OCI-LY3 (cell line): ENCODE data around the gene ARHGAP24.

Source experiments
- EZH2phosphoT487 ChIP-seq: fragments of 200-600 bp; shearing (Covaris generic); IDR thresholded peaks from 2 replicates; pipeline ENCODE4 v1.6.1; 2018; ENCODE audit warnings: antibody characterized with exemption, mixed run types, low read depth
- TF ChIP-seq, protein P1 (sequence below): fragments of 200-600, 300-600 bp; sonication (generic); IDR thresholded peaks from 2 replicates; pipeline ENCODE4 v1.5.1; 2014; ENCODE audit warnings: antibody characterized with exemption, low read length, low read depth

DNA sequence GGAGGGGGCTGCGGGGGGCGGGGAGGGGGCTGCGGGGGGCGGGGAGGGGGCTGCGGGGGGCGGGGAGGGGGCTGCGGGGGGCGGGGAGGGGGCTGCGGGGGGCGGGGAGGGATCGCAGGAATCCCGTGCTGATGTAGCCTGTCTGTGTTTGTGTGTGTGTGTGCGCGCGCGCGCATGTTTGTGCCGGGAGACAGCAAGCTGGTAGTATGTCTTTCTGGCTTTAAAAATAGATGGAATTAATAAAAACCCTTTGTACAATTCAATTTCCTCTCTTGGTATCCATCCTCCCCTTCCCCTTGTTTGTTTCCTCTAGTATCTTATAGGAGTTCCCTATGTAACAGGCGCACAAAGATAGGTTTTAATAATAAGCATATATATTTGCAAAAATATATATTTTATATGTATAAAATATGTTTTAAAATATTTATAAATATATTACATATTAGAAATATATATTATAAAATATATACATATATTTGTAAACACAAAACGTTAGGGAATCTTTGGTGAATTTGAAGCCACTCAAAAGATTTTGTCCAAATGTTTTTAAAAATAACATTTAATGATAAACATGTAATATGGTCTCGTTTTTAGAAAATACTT is 782 bp downstream of the ARHGAP24 start:
- TF ChIP-seq, protein P1, sequence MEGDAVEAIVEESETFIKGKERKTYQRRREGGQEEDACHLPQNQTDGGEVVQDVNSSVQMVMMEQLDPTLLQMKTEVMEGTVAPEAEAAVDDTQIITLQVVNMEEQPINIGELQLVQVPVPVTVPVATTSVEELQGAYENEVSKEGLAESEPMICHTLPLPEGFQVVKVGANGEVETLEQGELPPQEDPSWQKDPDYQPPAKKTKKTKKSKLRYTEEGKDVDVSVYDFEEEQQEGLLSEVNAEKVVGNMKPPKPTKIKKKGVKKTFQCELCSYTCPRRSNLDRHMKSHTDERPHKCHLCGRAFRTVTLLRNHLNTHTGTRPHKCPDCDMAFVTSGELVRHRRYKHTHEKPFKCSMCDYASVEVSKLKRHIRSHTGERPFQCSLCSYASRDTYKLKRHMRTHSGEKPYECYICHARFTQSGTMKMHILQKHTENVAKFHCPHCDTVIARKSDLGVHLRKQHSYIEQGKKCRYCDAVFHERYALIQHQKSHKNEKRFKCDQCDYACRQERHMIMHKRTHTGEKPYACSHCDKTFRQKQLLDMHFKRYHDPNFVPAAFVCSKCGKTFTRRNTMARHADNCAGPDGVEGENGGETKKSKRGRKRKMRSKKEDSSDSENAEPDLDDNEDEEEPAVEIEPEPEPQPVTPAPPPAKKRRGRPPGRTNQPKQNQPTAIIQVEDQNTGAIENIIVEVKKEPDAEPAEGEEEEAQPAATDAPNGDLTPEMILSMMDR: no peak
- TF ChIP-seq EZH2phosphoT487: no peak
